CD4-positive, alpha-beta T cell (primary cell): ENCODE results near the gene MEGF10. TPM values are rescaled to one million over a fixed set of nuclear protein-coding genes. Genes with fewer than 3 reads are reported as not detected.

Experiments
- ATAC-seq: fragments of 200-7000 bp; cut with Tn5 transposase; one replicate; pipeline ENCODE4 v1.10.0; 2022; ENCODE audit warnings: mild to moderate bottlenecking; ENCODE audit not compliant: poor library complexity
- CTCF ChIA-PET: fragments of 350-600 bp; sonication (Branson Sonifier 250); formaldehyde crosslinking; loops from one replicate; lab custom pipeline; 2021; ENCODE audit warnings: antibody characterized with exemption, inconsistent platforms; lab: Charles Lee
- POLR2A ChIA-PET: fragments of 350-600 bp; sonication (Branson Sonifier 250); formaldehyde crosslinking; loops from one replicate; lab custom pipeline; 2021; ENCODE audit warnings: antibody characterized with exemption, inconsistent platforms; lab: Charles Lee
- DNase-seq, 14 experiments: peaks; one replicate each; pipeline ENCODE4 v3.0.0-alpha.2; 2013 to 2020; ENCODE audit warnings: mixed read lengths in 2 of 14
- H3K27ac ChIP-seq, 2 donors: one replicate each; pipeline versions ENCODE4 v1.5.1 to v1.7.0; 2013; ENCODE audit warnings: low read length in 2 of 2, low read depth in 1 of 2, mild to moderate bottlenecking in 1 of 2
- H3K27me3 ChIP-seq, 2 experiments: 1 replicate in 1 of 2; 2 replicates in 1 of 2; pipeline versions ENCODE4 v1.6.1 to v1.7.0; 2013; ENCODE audit warnings: low read length in 2 of 2, control low read depth in 1 of 2, mild to moderate bottlenecking in 1 of 2, moderate library complexity in 1 of 2; ENCODE audit not compliant: insufficient read depth in 2 of 2, control insufficient read depth in 1 of 2
- H3K36me3 ChIP-seq: one replicate; pipeline ENCODE4 v1.6.1; 2013; ENCODE audit warnings: low read length, control low read depth; ENCODE audit not compliant: insufficient read depth
- H3K4me1 ChIP-seq: one replicate; pipeline ENCODE4 v1.6.1; 2013; ENCODE audit warnings: low read length, control low read depth; ENCODE audit not compliant: insufficient read depth
- H3K4me3 ChIP-seq: one replicate; pipeline ENCODE4 v1.5.1; 2013; ENCODE audit warnings: mild to moderate bottlenecking, low read length, moderate library complexity
- H3K9me3 ChIP-seq, 2 experiments: 1 replicate in 1 of 2; 2 replicates in 1 of 2; pipeline versions ENCODE4 v1.6.1 to v1.7.0; 2013; ENCODE audit warnings: low read length in 2 of 2, mild to moderate bottlenecking in 2 of 2, control low read depth in 1 of 2, moderate library complexity in 1 of 2; ENCODE audit not compliant: control insufficient read depth in 1 of 2, insufficient read depth in 1 of 2
- H3K27ac Mint-ChIP-seq: one replicate; pipeline ENCODE4 v1.8.0; 2020; ENCODE audit warnings: mixed read lengths
- H3K27me3 Mint-ChIP-seq: one replicate; pipeline ENCODE4 v1.8.0; 2021; ENCODE audit warnings: mixed read lengths
- H3K36me3 Mint-ChIP-seq: one replicate; pipeline ENCODE4 v1.8.0; 2021; ENCODE audit warnings: low read depth, mixed read lengths
- H3K4me1 Mint-ChIP-seq: one replicate; pipeline ENCODE4 v1.8.0; 2021; ENCODE audit warnings: low read depth, mixed read lengths
- H3K4me3 Mint-ChIP-seq: one replicate; pipeline ENCODE4 v1.8.0; 2020; ENCODE audit warnings: mild to moderate bottlenecking, mixed read lengths
- H3K9me3 Mint-ChIP-seq: one replicate; pipeline ENCODE4 v1.8.0; 2020; ENCODE audit warnings: mixed read lengths
- CTCF ChIP-seq: fragments of 200-600 bp; IDR thresholded peaks from one replicate; pipeline ENCODE4 v1.8.0; 2022; ENCODE audit warnings: antibody characterized with exemption, mild to moderate bottlenecking
- intact Hi-C, 2 experiments: fragments of 100-400 bp; cut with DNase I in 1 of 2; cut with micrococcal nuclease in 1 of 2; formaldehyde crosslinking; loops; one replicate each; pipeline versions ENCODE4 v1.15.1 to v1.9.0; 2023 to 2025; cut with DNase I, micrococcal nuclease
- total RNA-seq, 174 experiments: library from RNA in 2 of 174; stranded (reverse) in 2 of 174; gene quantifications; one replicate each; pipeline ENCODE4 v1.2.3 and lab custom pipeline; 2021 to 2026

Gene MEGF10
- total RNA-seq, 2 experiments from 2014 or later = not detected

- H3K27me3 ChIP-seq = no peaks in the 10 kb centered on the region
- no peaks in the 10 kb centered on the region for H3K36me3 Mint-ChIP-seq
- CTCF ChIA-PET = no interaction called here
- H3K9me3 ChIP-seq = no peaks in the 10 kb centered on the region
- H3K36me3 ChIP-seq = no peaks in the 10 kb centered on the region
- no peak for ATAC-seq
- H3K4me3 ChIP-seq = no peak overlapping the region
- H3K27me3 Mint-ChIP-seq = peaks cover 19% of the 10 kb centered on the region
- POLR2A ChIA-PET = no interaction called here
- no peaks in the 10 kb centered on the region for H3K4me1 ChIP-seq
- H3K4me1 Mint-ChIP-seq = no peaks in the 10 kb centered on the region
- H3K9me3 Mint-ChIP-seq = no peaks in the 10 kb centered on the region
- no peak for DNase-seq
- H3K27ac ChIP-seq = no peak overlapping the region
- TF ChIP-seq CTCF = no peak
- H3K4me3 Mint-ChIP-seq = no peak overlapping the region
- intact Hi-C loops = no loop called here
- H3K27ac Mint-ChIP-seq = no peak overlapping the region
Measured at GRCh38 chr5:127343866-127344265, 53.3 kb downstream of the MEGF10 start.

- H3K27ac ChIP-seq = no peak overlapping the region
- H3K27me3 ChIP-seq = no peaks in the 10 kb centered on the region
- intact Hi-C loops = no loop called here
- DNase-seq = no peak
- H3K36me3 ChIP-seq = no peaks in the 10 kb centered on the region
- H3K4me3 ChIP-seq = no peak overlapping the region
- CTCF ChIA-PET = no interaction called here
- H3K27me3 Mint-ChIP-seq = peaks cover 15% of the 10 kb centered on the region
- no peak overlapping the region for H3K4me3 Mint-ChIP-seq
- H3K9me3 ChIP-seq = no peaks in the 10 kb centered on the region
- POLR2A ChIA-PET = no interaction called here
- no peaks in the 10 kb centered on the region for H3K36me3 Mint-ChIP-seq
- no peaks in the 10 kb centered on the region for H3K9me3 Mint-ChIP-seq
- no peaks in the 10 kb centered on the region for H3K4me1 ChIP-seq
- no peaks in the 10 kb centered on the region for H3K4me1 Mint-ChIP-seq
- ATAC-seq = no peak
- no peak for TF ChIP-seq CTCF
- H3K27ac Mint-ChIP-seq = no peak overlapping the region
Measured at GRCh38 chr5:127344931-127345330, 54.3 kb downstream of the MEGF10 start.

- H3K36me3 ChIP-seq = no peaks in the 10 kb centered on the region
- peaks cover 17% of the 10 kb centered on the region for H3K27me3 Mint-ChIP-seq
- no peak overlapping the region for H3K4me3 ChIP-seq
Measured at GRCh38 chr5:127351418-127351817, 60.8 kb downstream of the MEGF10 start.

More at GRCh38 chr5:127351418-127351817, 60.8 kb downstream of the MEGF10 start:
- Mint-ChIP-seq H3K27ac (no peak overlapping the region), H3K36me3 (no peaks in the 10 kb centered on the region), H3K4me3 (no peak overlapping the region), H3K9me3 (no peaks in the 10 kb centered on the region), H3K4me1 (no peaks in the 10 kb centered on the region)
- Histone ChIP-seq H3K9me3 (no peaks in the 10 kb centered on the region), H3K4me1 (no peaks in the 10 kb centered on the region), H3K27me3 (peaks cover 0 to 3% of the 10 kb centered on the region in 2 experiments), H3K27ac (no peak overlapping the region)
- no peak for DNase-seq
- ChIA-PET POLR2A (no interaction called here), CTCF (no interaction called here)
- intact Hi-C loops = no loop called here
- no peak for ATAC-seq
- no peak for TF ChIP-seq CTCF
